Liver (tissue), 9 donors: ENCODE results near the gene SELENOI. TPM values are rescaled to one million over a fixed set of nuclear protein-coding genes. Genes with fewer than 3 reads are reported as not detected.

ENCODE experiments used
- DNase-seq: peaks from one replicate; pipeline ENCODE4 v3.0.0-alpha.2; 2017; ENCODE audit warnings: low spot score
- H3K27ac ChIP-seq, 2 donors: one replicate each; pipeline ENCODE4 v1.7.0; 2013; ENCODE audit warnings: inconsistent platforms in 2 of 2, low read length in 2 of 2, control low read depth in 1 of 2, low read depth in 1 of 2, mild to moderate bottlenecking in 1 of 2
- H3K27me3 ChIP-seq, 4 donors: one replicate each; pipeline versions ENCODE4 v1.6.1 to v1.7.0; 2013; ENCODE audit warnings: low read length in 3 of 4, inconsistent platforms in 1 of 4, mild to moderate bottlenecking in 1 of 4, moderate library complexity in 1 of 4; ENCODE audit not compliant: control insufficient read depth in 4 of 4, insufficient read depth in 4 of 4
- H3K36me3 ChIP-seq, 4 donors: one replicate each; pipeline versions ENCODE4 v1.6.1 to v1.7.0; 2013; ENCODE audit warnings: low read length in 3 of 4, mild to moderate bottlenecking in 3 of 4, low read depth in 1 of 4, moderate library complexity in 1 of 4; ENCODE audit not compliant: control insufficient read depth in 4 of 4, insufficient read depth in 3 of 4
- H3K4me1 ChIP-seq, 4 donors: one replicate each; pipeline versions ENCODE4 v1.6.1 to v1.7.0; 2013; ENCODE audit warnings: low read length in 3 of 4, mild to moderate bottlenecking in 3 of 4, moderate library complexity in 1 of 4; ENCODE audit not compliant: control insufficient read depth in 4 of 4, insufficient read depth in 4 of 4
- H3K4me3 ChIP-seq, 3 donors: one replicate each; pipeline versions ENCODE4 v1.6.1 to v1.7.0; 2013; ENCODE audit warnings: low read length in 3 of 3, control low read depth in 1 of 3, low read depth in 1 of 3, mild to moderate bottlenecking in 1 of 3
- H3K9ac ChIP-seq, 2 donors: one replicate each; pipeline ENCODE4 v1.7.0; 2013; ENCODE audit warnings: low read length in 2 of 2, mild to moderate bottlenecking in 2 of 2, moderate library complexity in 2 of 2, control low read depth in 1 of 2, low read depth in 1 of 2
- H3K9me3 ChIP-seq, 4 donors: one replicate each; pipeline versions ENCODE4 v1.6.1 to v1.7.0; 2013; ENCODE audit warnings: low read length in 3 of 4; ENCODE audit not compliant: control insufficient read depth in 4 of 4
- ATF3 ChIP-seq: IDR thresholded peaks from 2 replicates; pipeline ENCODE4 v1.6.1; 2016; ENCODE audit warnings: antibody characterized with exemption
- FOXA1 ChIP-seq: IDR thresholded peaks from 2 replicates; pipeline ENCODE4 v1.6.1; 2016; ENCODE audit warnings: antibody characterized with exemption
- GABPA ChIP-seq, 2 donors: IDR thresholded peaks in 1 of 2; conservative IDR thresholded peaks in 1 of 2; 2 replicates each; pipeline ENCODE4 v1.6.1; 2016; ENCODE audit warnings: antibody characterized with exemption in 2 of 2, mild to moderate bottlenecking in 1 of 2, moderate library complexity in 1 of 2
- HNF4G ChIP-seq: IDR thresholded peaks from 2 replicates; pipeline ENCODE4 v1.6.1; 2016; ENCODE audit warnings: antibody characterized with exemption
- MAX ChIP-seq: IDR thresholded peaks from 2 replicates; pipeline ENCODE4 v1.6.1; 2016; ENCODE audit warnings: antibody characterized with exemption
- REST ChIP-seq: IDR thresholded peaks from 2 replicates; pipeline ENCODE4 v1.6.1; 2016; ENCODE audit warnings: antibody characterized with exemption, mild to moderate bottlenecking
- RXRA ChIP-seq, 2 donors: IDR thresholded peaks; 2 replicates each; pipeline ENCODE4 v1.6.1; 2017 to 2018; ENCODE audit warnings: antibody characterized with exemption in 2 of 2, mild to moderate bottlenecking in 1 of 2
- TAF1 ChIP-seq: conservative IDR thresholded peaks from 2 replicates; pipeline ENCODE4 v1.6.1; 2016; ENCODE audit warnings: antibody characterized with exemption, mild to moderate bottlenecking
- ZBTB33 ChIP-seq: IDR thresholded peaks from 2 replicates; pipeline ENCODE4 v1.6.1; 2016; ENCODE audit warnings: antibody characterized with exemption
- WGBS: extraction: QIAGEN DNeasy Blood & Tissue Kit; methylation state at CpG from one replicate; pipeline ENCODE4 v1.1.7; 2013; 5-methylcytosine and 5-hydroxymethylcytosine counted together
- polyA plus RNA-seq, 2 donors: library from polyadenylated mRNA; stranded (reverse) in 1 of 2; unstranded in 1 of 2; fragments of 200-250 nt in 1 of 2; fragments of >200 nt in 1 of 2; fragmentation: Nextera tagmentation in 1 of 2; extraction: Ambion mirVana in 1 of 2; gene quantifications; one replicate each; pipeline versions ENCODE4 v1.2.1 to v1.2.3, GENCODE V29; 2013 to 2015
- total RNA-seq, 2 donors: library from RNA; depleted of rRNA; stranded (reverse); fragments of >200 nt; gene quantifications; one replicate each; pipeline ENCODE4 v1.2.3, GENCODE V29; 2014
- donor health status: healthy.
- donor health status: healthy.
- donor health status: healthy.
- donor health status: healthy.
- donor health status: healthy.

The SELENOI gene
- total and polyA plus RNA-seq, 4 donors, result 6.2 to 55.9 (median 17.5) TPM

GRCh38 chr2:26422947-26423629 is 77.1 kb downstream of the SELENOI start:
- no peak for DNase-seq
- H3K4me3 ChIP-seq, result no peak overlapping the region

GRCh38 chr2:26423750-26424149 is 77.8 kb downstream of the SELENOI start:
- TF ChIP-seq ZBTB33, result no peak
- no peak for TF ChIP-seq TAF1
- TF ChIP-seq GABPA (IDR thresholded peaks at IDR 0.05 in 1 of 2, conservative IDR thresholded peaks at IDR 0.05 in 1 of 2), result no peak
- Histone ChIP-seq H3K4me1 (no peaks in the 10 kb centered on the region), H3K9me3 (no peaks in the 10 kb centered on the region), H3K36me3 (no peaks in the 10 kb centered on the region), H3K4me3 (no peak overlapping the region), H3K27ac (no peak overlapping the region), H3K9ac (no peak overlapping the region), H3K27me3 (no peaks in the 10 kb centered on the region)
- WGBS, result 84% methylated on average over 9 of the region's 9 CpGs
- no peak for DNase-seq

More at GRCh38 chr2:26422947-26423629, 77.1 kb downstream of the SELENOI start:
- H3K9ac ChIP-seq, result no peak overlapping the region
- no peaks in the 10 kb centered on the region for H3K27me3 ChIP-seq
- no peak overlapping the region for H3K27ac ChIP-seq
- H3K36me3 ChIP-seq, result no peaks in the 10 kb centered on the region
- TF ChIP-seq HNF4G, result no peak
- TF ChIP-seq ATF3, result no peak
- TF ChIP-seq REST, result no peak
- TF ChIP-seq FOXA1, result no peak
- TF ChIP-seq TAF1, result no peak
- TF ChIP-seq MAX, result no peak
- TF ChIP-seq RXRA (IDR thresholded peaks at IDR 0.05), result no peak
- no peaks in the 10 kb centered on the region for H3K4me1 ChIP-seq
- WGBS, result 69% methylated on average over 9 of the region's 9 CpGs
- H3K9me3 ChIP-seq, result no peaks in the 10 kb centered on the region

- no peaks in the 10 kb centered on the region for H3K9me3 ChIP-seq
- H3K36me3 ChIP-seq, result no peaks in the 10 kb centered on the region
- no peak overlapping the region for H3K9ac ChIP-seq
- H3K4me3 ChIP-seq, result no peak overlapping the region
- no peak overlapping the region for H3K27ac ChIP-seq
- no peak for DNase-seq
- H3K27me3 ChIP-seq, result no peaks in the 10 kb centered on the region
- TF ChIP-seq REST (no peak), FOXA1 (no peak)
- 84% methylated on average over 3 of the region's 3 CpGs for WGBS
- H3K4me1 ChIP-seq, result no peaks in the 10 kb centered on the region
Measured at GRCh38 chr2:26424221-26424620, 78.3 kb downstream of the SELENOI start.
